Kidney (tissue), 14 donors: ENCODE data around the gene AMFR. TPM values are rescaled to one million over a fixed set of nuclear protein-coding genes. Genes with fewer than 3 reads are reported as not detected.

Experiments used
- DNase-seq, 5 donors: peaks; one replicate each; pipeline ENCODE4 v3.0.0-alpha.2; 2013 to 2020
- FAIRE-seq: peaks from 2 replicates; lab custom pipeline; 2012; peaks lifted over from hg19 to GRCh38; lab: Jason Lieb, UNC
- H3K27ac ChIP-seq, 2 donors: one replicate each; pipeline ENCODE4 v1.7.0; 2013; ENCODE audit warnings: low read depth in 2 of 2, low read length in 2 of 2, inconsistent platforms in 1 of 2
- H3K27me3 ChIP-seq: one replicate; pipeline ENCODE4 v1.7.1; 2013; ENCODE audit warnings: low read length, inconsistent platforms; ENCODE audit not compliant: control insufficient read depth, insufficient read depth
- H3K36me3 ChIP-seq, 3 donors: one replicate each; pipeline versions ENCODE4 v1.7.0 to v1.7.1; 2013; ENCODE audit warnings: low read length in 3 of 3, control low read depth in 1 of 3, inconsistent platforms in 1 of 3; ENCODE audit not compliant: insufficient read depth in 3 of 3, control insufficient read depth in 2 of 3
- H3K4me1 ChIP-seq, 3 donors: one replicate each; pipeline versions ENCODE4 v1.7.0 to v1.7.1; 2013; ENCODE audit warnings: low read length in 3 of 3, inconsistent platforms in 1 of 3, low read depth in 1 of 3; ENCODE audit not compliant: control insufficient read depth in 2 of 3, insufficient read depth in 2 of 3
- H3K4me3 ChIP-seq, 3 donors: one replicate each; pipeline versions ENCODE4 v1.7.0 to v1.8.1; 2013; ENCODE audit warnings: low read length in 3 of 3, control low read depth in 1 of 3, inconsistent platforms in 1 of 3
- H3K9ac ChIP-seq, 3 donors: one replicate each; pipeline versions ENCODE4 v1.7.0 to v1.7.1; 2013; ENCODE audit warnings: low read length in 3 of 3, control low read depth in 1 of 3, inconsistent platforms in 1 of 3
- H3K9me3 ChIP-seq, 3 donors: one replicate each; pipeline versions ENCODE4 v1.7.0 to v1.7.1; 2013; ENCODE audit warnings: low read length in 3 of 3, control low read depth in 1 of 3, inconsistent platforms in 1 of 3; ENCODE audit not compliant: control insufficient read depth in 2 of 3, insufficient read depth in 1 of 3
- CTCF ChIP-seq: IDR thresholded peaks from 3 replicates; pipeline ENCODE4 v1.5.1; 2012; ENCODE audit warnings: mild to moderate bottlenecking, moderate library complexity, borderline replicate concordance; ENCODE audit not compliant: insufficient read depth; ENCODE audit errors: extremely low read depth
- intact Hi-C: fragments of 100-400 bp; cut with DNase I; formaldehyde crosslinking; loops from one replicate; pipeline ENCODE4 v1.11.1; 2022
- polyA plus RNA-seq: library from polyadenylated mRNA; stranded (reverse); fragments of 350-450 nt; fragmentation: Illumina TruSeq; extraction: RNeasy Lipid Tissue Mini Kit (QIAGEN cat#74804); gene quantifications from one replicate; pipeline ENCODE4 v1.2.3, GENCODE V29; 2014; ENCODE audit warnings: low read depth, low replicate concordance; ENCODE audit not compliant: insufficient read depth
- total RNA-seq: library from RNA; stranded (reverse); fragmentation: NEBNext Ultra II Directional; extraction: Animal tissue kit (Norgen Biotek cat#: 25700); gene quantifications from one replicate; pipeline ENCODE4 v1.2.1, GENCODE V29; 2021
- donor health status: control.
- donor health status: control.
- donor health status: control.
- donor health status: control.
- donor health status: control.
- donor health status: DM: yes; HTN: yes; CAD: no.
- donor health status: Normal renal cell carcinoma (clear cell type).

Gene AMFR
- total and polyA plus RNA-seq, 2 donors from 2014 or later: 143 to 163 TPM

- intact Hi-C loops: no loop called here
- H3K36me3 ChIP-seq: no peaks in the 10 kb centered on the region
Measured at GRCh38 chr16:56336711-56337110, 88.6 kb downstream of the AMFR start.

GRCh38 chr16:56336071-56336688 is 89.2 kb downstream of the AMFR start:
- H3K27me3 ChIP-seq: no peaks in the 10 kb centered on the region
- H3K27ac ChIP-seq: no peak overlapping the region
- H3K36me3 ChIP-seq: no peaks in the 10 kb centered on the region
- TF ChIP-seq CTCF: no peak
- H3K9ac ChIP-seq: no peak overlapping the region
- intact Hi-C loops: no loop called here
- H3K9me3 ChIP-seq: no peaks in the 10 kb centered on the region
- H3K4me3 ChIP-seq: no peak overlapping the region
- H3K4me1 ChIP-seq: no peaks in the 10 kb centered on the region
- FAIRE-seq (no peak), DNase-seq (peak in 1 of 5 donors; percentile 41)

More at GRCh38 chr16:56336711-56337110, 88.6 kb downstream of the AMFR start:
- no peak overlapping the region for H3K27ac ChIP-seq
- no peak for FAIRE-seq
- peak in 1 of 5 donors; percentile 51 for DNase-seq
- TF ChIP-seq CTCF: no peak
- H3K4me3 ChIP-seq: no peak overlapping the region
- no peaks in the 10 kb centered on the region for H3K9me3 ChIP-seq
- no peak overlapping the region for H3K9ac ChIP-seq
- no peaks in the 10 kb centered on the region for H3K4me1 ChIP-seq
- no peaks in the 10 kb centered on the region for H3K27me3 ChIP-seq

GRCh38 chr16:56334761-56335160 is 90.6 kb downstream of the AMFR start:
- Histone ChIP-seq H3K4me1 (no peaks in the 10 kb centered on the region), H3K27ac (no peak overlapping the region), H3K9ac (no peak overlapping the region), H3K27me3 (no peaks in the 10 kb centered on the region), H3K9me3 (no peaks in the 10 kb centered on the region), H3K4me3 (no peak overlapping the region), H3K36me3 (no peaks in the 10 kb centered on the region)
- DNase-seq: peak in 1 of 5 donors; percentile 38
- no peak for FAIRE-seq
- TF ChIP-seq CTCF: no peak
- intact Hi-C loops: no loop called here
